Superior temporal gyrus (tissue), 1 donor: ENCODE results near the gene TMEM132E.
"Not testable (repeated sequence)": the region's sequence is repeated elsewhere in the genome, so short reads cannot be mapped to it uniquely, and the experiment has no call there.

Source experiments
- DNase-seq: peaks from one replicate; pipeline ENCODE4 v3.0.0-alpha.2; 2016; ENCODE audit errors: extremely low spot score

The TMEM132E gene

DNA sequence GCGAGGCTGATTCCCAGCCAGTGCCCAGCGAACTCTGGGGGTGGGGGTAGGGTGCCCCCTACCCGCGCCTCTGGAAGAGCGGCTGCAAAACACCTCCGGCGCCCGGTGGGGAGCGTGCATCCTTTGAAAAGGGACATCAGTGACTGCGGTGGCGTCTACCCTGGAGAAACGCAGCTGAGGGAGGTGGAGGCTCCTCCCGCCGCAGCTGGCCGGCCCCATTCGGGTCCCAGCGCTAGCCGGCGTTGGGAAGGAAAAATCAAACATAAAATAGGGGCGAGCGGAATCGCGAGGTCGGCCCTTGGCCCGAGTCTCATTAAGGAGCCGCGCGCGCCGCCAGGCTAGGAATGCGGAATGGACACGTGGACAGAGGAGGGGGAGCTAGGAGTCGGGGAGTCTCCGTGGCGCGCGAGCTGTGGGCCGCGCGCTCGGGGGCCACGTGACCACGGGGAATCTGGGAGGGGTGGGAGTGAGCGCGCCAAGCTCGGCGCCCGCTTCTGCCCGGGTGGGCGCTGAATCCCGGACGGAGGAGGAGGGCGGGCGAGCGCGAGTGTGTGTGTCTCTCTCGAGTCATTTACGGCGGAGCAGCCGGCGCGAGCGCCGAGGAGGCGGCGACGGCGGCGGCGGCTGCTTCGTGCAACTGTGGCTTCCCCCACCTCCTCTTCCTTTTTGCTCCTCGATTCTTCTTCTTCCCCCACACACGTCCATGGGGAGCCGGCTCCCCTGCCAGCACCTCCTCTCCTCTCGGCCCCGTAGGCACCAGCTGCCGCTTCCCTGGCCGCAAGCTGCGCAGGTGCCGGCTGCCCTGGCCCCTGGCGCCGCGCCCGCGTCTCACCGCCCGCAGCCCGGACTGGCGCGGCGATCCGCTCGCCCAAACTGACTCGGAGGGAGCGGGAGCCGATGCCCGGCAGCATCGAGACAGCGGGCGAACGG, at the start of gene TMEM132E:
TSS of gene TMEM132E (plus strand) at position 566 of the 930 bp plus-strand sequence. CDS start 1,495 bp downstream, outside the sequence.
- peak; percentile 77 for DNase-seq

DNA sequence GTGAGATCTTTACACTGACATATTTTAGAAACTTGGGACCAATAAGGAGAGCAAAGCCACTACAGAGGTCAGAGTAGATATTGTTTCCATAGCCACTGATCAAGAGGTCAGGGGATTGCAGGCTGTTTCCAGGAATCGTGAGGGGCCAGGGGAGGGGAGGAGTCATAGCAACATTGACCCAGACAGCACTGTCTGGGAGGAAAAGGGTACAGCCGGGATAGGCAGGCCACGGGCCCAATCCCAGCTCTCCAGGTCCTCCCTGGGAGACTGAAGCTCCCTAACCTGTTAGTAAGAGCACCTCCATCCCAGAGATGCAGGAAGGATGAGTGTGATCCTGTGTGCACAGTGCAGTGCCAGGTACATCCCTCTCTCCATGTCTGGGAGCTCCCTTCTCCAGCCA, 48.5 kb upstream of the TMEM132E start:
- DNase-seq = no peak

GRCh38 chr17:34532281-34533065, 46.9 kb upstream of the TMEM132E start:
- DNase-seq = no peak

- no peak for DNase-seq
Measured at GRCh38 chr17:34533806-34534527, 45.4 kb upstream of the TMEM132E start.

DNA sequence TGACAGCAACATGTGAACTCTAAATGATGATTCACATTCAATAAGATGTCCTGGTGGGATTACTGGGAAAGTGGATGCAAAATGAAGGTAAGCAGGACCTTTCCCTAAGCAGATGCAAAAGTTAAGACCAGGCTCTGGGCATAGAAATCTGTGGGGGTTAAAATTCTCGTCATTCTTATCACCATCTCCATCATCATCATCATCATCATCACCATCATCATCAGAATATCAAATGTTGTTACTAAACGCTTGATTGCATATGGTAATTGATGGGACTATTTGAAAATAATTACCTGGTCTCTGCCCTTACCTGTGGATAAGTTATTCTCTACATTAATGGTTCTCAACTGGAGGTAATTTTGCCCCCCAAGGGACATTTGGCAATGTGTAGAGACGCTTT, 41.9 kb upstream of the TMEM132E start:
- DNase-seq = no peak

DNA sequence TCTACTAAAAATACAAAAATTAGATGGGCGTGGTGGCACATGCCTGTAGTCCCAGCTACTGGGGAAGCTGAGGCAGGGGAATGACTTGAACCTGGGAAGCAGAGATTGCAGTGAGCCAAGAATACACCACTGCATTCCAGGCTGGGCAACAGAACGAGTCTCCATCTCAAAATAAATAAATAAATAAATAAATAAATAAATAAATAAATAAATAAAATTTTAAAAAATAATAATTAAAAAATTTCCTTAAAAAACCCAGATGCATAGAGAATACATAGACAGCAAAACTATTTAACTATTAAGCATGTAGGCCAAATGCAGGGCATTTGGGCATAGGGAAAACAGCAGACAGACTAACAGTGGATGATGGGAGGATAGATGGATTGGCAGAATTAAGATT, 40.8 kb upstream of the TMEM132E start:
- not testable (repeated sequence) for DNase-seq

DNA sequence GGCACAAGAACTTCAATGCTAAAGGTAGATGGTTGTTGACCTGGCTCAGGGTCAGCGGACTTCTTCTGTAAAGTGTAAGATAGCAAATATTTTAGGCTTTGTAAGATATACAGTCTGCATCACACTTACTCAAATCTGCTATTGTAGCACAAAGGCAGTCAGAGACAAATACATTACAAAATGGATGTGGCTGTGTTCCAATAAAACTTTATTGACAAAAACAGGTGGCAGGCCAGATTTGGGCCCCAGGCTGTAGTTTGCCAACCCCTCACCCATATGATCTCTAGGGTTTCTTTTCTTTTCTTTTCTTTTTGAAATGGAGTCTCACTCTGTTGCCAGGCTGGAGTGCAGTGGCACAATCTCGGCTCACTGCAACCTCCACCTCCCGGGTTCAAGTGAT, 39.5 kb upstream of the TMEM132E start:
- no peak for DNase-seq

DNA sequence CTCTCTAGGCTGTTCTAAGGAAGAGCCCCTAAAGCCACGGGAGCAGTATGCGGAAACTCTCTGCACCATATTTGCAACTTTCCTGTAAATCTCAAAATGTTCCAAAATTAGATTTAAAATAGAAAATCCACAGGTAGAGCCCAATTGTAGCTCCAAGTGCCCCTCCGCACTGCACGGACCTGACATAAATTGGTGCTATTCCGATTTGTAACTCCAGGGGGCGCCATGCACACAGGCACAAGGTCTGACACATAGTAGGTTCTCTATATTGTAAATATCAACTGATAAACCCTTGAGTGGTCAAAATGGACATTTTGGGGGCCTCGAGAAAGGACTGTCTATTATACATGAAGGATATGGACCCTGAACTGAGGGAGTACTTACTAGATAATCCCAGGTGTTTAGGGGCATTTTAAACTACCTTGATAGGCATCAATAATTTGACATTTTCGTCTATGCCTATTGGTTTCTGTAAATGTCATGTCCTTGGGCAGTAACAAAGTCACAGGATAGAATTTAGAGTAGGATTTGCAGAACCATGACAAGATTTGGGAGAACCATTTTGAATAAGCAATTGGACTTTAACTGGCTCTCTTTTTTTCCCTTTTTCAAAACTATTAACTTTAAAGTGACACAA, 36.6 kb upstream of the TMEM132E start:
- DNase-seq = peak; percentile 64

DNA sequence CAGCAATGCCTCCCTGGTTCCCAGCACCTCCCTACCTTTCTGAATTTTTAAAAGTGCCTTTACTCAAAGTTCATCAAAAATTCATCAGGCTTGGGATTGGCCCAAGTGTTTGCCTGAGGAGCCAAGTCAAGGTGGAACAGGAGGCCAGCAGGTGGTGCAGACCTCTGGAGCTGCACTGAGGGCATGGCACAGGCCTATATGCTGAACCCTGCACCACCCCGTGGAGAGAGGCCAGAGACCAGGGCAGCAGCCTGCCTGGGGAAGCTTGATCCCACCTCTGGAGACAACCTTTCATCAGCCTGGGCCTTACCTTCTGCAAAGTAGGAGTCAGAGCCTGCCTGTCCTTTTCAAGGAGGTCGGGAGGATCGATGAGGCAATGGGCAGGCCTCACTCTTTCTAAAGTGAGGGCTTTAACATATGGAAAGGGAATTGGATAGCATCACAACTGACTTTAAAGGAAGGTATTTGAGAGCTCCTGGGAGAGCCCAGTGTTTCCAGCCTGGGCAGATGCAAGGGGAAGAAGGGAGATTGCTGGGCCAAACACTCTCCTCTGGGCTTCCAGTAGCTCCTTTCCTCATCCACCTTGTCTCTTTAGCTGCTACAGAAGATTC, 31.8 kb upstream of the TMEM132E start:
- no peak for DNase-seq

- DNase-seq = no peak
Measured at GRCh38 chr17:34549966-34550365, 29.4 kb upstream of the TMEM132E start.

DNA sequence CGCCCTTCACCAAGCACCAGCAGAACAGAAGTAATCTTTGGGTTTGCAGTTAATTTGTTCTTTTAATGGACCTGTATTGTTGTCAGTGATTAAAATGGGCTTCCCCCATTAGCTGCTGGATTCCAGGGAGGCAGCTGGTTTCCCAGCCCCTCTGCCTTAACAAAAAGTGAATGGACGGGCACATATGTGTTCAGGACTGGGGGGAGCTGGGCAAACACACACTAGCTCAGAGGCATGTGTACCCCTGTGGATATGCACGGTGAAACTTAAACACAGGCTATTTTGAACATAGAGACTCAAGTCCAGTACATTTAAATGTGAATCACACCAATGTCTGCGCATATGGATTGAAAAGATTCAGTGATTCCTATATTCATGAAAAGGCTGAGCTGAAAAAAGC, 25.5 kb upstream of the TMEM132E start:
- DNase-seq = no peak

- no peak for DNase-seq
Measured at GRCh38 chr17:34556384-34556783, 23.0 kb upstream of the TMEM132E start.

DNA sequence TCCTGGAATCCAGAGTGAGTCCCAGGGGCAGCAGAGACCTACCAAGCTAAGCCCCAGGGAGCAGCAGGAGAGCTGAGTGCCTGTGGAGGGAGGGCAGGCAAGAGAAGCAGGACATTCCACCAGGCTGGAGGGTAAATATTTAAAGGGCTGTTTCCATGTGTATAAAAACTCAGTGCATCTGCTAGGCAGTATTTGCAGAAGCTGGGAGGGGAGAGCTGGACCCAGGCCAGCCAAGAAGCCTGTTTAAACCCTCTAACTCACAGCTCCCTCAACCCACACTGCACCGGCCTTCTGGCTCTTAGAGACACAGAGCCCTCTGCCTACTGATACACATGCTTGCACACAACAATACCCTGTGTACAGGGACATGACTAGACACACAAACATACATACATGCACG, 22.5 kb upstream of the TMEM132E start:
- DNase-seq = no peak

DNA sequence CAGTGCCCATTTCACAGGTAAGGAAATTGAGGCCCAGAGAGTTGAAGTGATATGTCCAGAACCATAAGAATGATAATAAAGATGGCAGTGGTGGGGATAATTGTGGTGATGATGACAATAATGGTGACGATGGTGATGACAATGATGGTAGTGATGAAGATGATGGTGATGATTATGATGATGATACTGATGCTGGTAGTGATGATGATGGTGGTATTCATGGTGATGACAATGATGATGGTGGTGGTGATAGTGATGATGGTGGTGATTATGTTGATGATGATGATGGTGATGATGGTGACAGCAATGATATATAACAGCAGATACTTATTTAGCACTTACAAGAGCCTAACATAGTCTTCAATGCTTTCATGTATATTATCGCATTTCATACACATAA, 18.1 kb upstream of the TMEM132E start:
- no peak for DNase-seq

- no peak for DNase-seq
Measured at GRCh38 chr17:34562387-34562786, 17.0 kb upstream of the TMEM132E start.

GRCh38 chr17:34565713-34566112, 13.7 kb upstream of the TMEM132E start:
- no peak for DNase-seq

GRCh38 chr17:34566201-34566600, 13.2 kb upstream of the TMEM132E start:
- DNase-seq = no peak

- peak; percentile 29 for DNase-seq
Measured at GRCh38 chr17:34566873-34567272, 12.5 kb upstream of the TMEM132E start.

DNA sequence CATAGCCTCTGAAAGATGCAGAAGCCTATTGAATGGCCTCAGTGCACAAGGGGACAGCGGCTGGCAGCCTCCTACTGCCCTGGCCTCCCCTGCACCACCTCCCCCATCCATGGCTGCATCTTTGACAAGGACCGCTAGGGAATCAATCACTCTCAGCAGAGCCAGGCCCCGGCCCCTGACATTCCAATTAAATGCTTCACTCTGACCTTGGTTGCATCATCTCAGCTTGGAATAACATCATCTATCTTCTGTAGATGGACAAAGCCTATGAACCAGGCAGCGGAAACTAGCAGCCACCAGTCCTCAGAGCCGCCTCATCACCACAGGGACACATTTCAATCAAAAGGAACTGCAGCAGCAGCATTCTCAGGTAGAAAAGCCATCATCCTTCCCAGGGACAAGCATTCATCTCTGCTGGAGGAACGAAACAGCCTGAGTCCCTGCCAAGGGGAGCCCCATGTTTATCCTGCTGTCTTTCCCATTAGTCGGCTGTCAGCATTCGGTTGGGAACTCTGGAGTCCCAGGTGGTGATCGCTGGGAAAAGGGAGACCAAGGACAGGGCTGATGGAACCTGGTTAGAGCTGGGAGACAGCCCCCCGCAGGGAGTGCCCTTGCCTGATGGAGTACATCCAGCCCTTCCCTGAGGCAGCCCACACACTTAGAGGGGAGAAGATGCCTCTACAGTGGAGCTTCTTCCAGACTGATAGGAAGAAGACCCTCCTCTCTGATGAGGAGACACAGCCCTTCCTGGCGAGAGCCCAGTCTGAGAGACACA, 11.5 kb upstream of the TMEM132E start:
- DNase-seq = no peak

DNA sequence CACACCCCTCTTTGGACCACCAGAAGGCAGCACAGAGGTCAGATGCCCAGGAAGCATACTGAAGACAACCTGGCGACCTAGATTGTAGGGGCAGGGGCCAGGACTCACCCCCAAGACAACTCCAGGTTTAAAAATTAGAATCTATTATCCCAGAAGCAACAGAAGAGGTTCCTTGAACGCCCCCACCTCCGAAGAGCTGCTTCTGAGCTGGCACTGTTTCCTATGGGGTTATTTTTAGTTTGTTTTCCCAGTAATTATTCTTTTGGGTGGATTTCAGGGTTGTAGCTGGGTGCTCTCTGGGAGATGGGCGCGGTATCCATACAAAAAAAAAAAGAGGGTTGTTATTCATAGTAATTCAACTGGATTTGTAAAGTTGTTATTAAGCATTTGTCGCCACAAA, 10.4 kb upstream of the TMEM132E start:
- no peak for DNase-seq
